Trophoblast cell (in vitro differentiated cells and primary cell): ENCODE results near the gene C16orf74.

Experiments used
- DNase-seq, 2 donors: peaks; one replicate each; pipeline ENCODE4 v3.0.0-alpha.2; 2016
- H2AFZ ChIP-seq: 2 replicates; pipeline ENCODE4 v1.6.1; 2013; ENCODE audit warnings: low read length, moderate library complexity, mild to moderate bottlenecking; ENCODE audit not compliant: insufficient read depth, poor library complexity
- H2AK5ac ChIP-seq: 2 replicates; pipeline ENCODE4 v1.6.1; 2013; ENCODE audit warnings: mild to moderate bottlenecking, low read length
- H2BK120ac ChIP-seq: 2 replicates; pipeline ENCODE4 v1.6.1; 2013; ENCODE audit warnings: low read length, mild to moderate bottlenecking, moderate library complexity; ENCODE audit not compliant: insufficient read depth, poor library complexity
- H2BK12ac ChIP-seq: 2 replicates; pipeline ENCODE4 v1.6.1; 2013; ENCODE audit warnings: mild to moderate bottlenecking, low read length, moderate library complexity
- H2BK5ac ChIP-seq: 2 replicates; pipeline ENCODE4 v1.6.1; 2013; ENCODE audit warnings: low read length, low read depth, moderate library complexity, mild to moderate bottlenecking; ENCODE audit not compliant: poor library complexity
- H3K14ac ChIP-seq: 2 replicates; pipeline ENCODE4 v1.6.1; 2013; ENCODE audit warnings: mild to moderate bottlenecking, low read length
- H3K18ac ChIP-seq: 2 replicates; pipeline ENCODE4 v1.6.1; 2013; ENCODE audit warnings: mild to moderate bottlenecking, low read length
- H3K23ac ChIP-seq: 2 replicates; pipeline ENCODE4 v1.6.1; 2013; ENCODE audit warnings: low read length
- H3K27ac ChIP-seq: 2 replicates; pipeline ENCODE4 v1.5.1; 2013; ENCODE audit warnings: low read depth, mild to moderate bottlenecking, inconsistent platforms, low read length, moderate library complexity
- H3K27me3 ChIP-seq: 2 replicates; pipeline ENCODE4 v1.6.1; 2013; ENCODE audit warnings: inconsistent platforms, mild to moderate bottlenecking, low read length, moderate library complexity; ENCODE audit not compliant: insufficient read depth
- H3K36me3 ChIP-seq, 2 experiments: 1 replicate in 1 of 2; 2 replicates in 1 of 2; pipeline ENCODE4 v1.6.1; 2013; ENCODE audit warnings: low read length in 2 of 2, mild to moderate bottlenecking in 2 of 2, moderate library complexity in 1 of 2; ENCODE audit not compliant: insufficient read depth in 2 of 2, control insufficient read depth in 1 of 2
- H3K4ac ChIP-seq: 2 replicates; pipeline ENCODE4 v1.6.1; 2013; ENCODE audit warnings: low read depth, mild to moderate bottlenecking, low read length, moderate library complexity
- H3K4me1 ChIP-seq, 2 experiments: 1 replicate in 1 of 2; 2 replicates in 1 of 2; pipeline ENCODE4 v1.6.1; 2013; ENCODE audit warnings: low read length in 2 of 2, mild to moderate bottlenecking in 2 of 2, moderate library complexity in 1 of 2; ENCODE audit not compliant: insufficient read depth in 2 of 2, control insufficient read depth in 1 of 2
- H3K4me2 ChIP-seq: 2 replicates; pipeline ENCODE4 v1.6.1; 2013; ENCODE audit warnings: inconsistent platforms, mild to moderate bottlenecking, low read length, moderate library complexity
- H3K4me3 ChIP-seq: 2 replicates; pipeline ENCODE4 v1.5.1; 2013; ENCODE audit warnings: mild to moderate bottlenecking, low read depth, low read length, inconsistent platforms
- H3K79me1 ChIP-seq: one replicate; pipeline ENCODE4 v1.6.1; 2013; ENCODE audit warnings: low read length
- H3K79me2 ChIP-seq: 2 replicates; pipeline ENCODE4 v1.6.1; 2013; ENCODE audit warnings: low read length, mild to moderate bottlenecking; ENCODE audit not compliant: control insufficient read depth, insufficient read depth, poor library complexity
- H3K9ac ChIP-seq: 2 replicates; pipeline ENCODE4 v1.6.1; 2013; ENCODE audit warnings: mild to moderate bottlenecking, low read length
- H3K9me3 ChIP-seq: 2 replicates; pipeline ENCODE4 v1.6.1; 2013; ENCODE audit warnings: low read depth, mild to moderate bottlenecking, control low read depth, inconsistent platforms, low read length; ENCODE audit not compliant: insufficient read depth
- H4K12ac ChIP-seq: 2 replicates; pipeline ENCODE4 v1.6.1; 2013; ENCODE audit warnings: low read depth, mild to moderate bottlenecking, low read length, moderate library complexity
- H4K8ac ChIP-seq: 2 replicates; pipeline ENCODE4 v1.6.1; 2013; ENCODE audit warnings: low read depth, mild to moderate bottlenecking, low read length, moderate library complexity
- H4K91ac ChIP-seq: one replicate; pipeline ENCODE4 v1.6.1; 2013; ENCODE audit warnings: low read depth, mild to moderate bottlenecking, low read length, moderate library complexity
- WGBS: extraction: QIAGEN DNeasy Blood & Tissue Kit; methylation state at CpG from one replicate; pipeline ENCODE4 v1.1.7; 2013; ENCODE audit warnings: missing lambda C conversion rate; ENCODE audit not compliant: insufficient read length, insufficient coverage; ENCODE audit errors: extremely low coverage; 5-methylcytosine and 5-hydroxymethylcytosine counted together

Gene C16orf74

GRCh38 chr16:85670840-85671239 lies 80.1 kb downstream of the C16orf74 start:
- Histone ChIP-seq H3K4me3 (no peak overlapping the region), H2BK120ac (no peak overlapping the region), H2AFZ (no peak overlapping the region), H4K12ac (no peak overlapping the region), H2BK12ac (no peak overlapping the region), H3K79me2 (no peaks in the 10 kb centered on the region), H3K9ac (no peak overlapping the region), H3K4me1 (no peaks in the 10 kb centered on the region), H2BK5ac (no peak overlapping the region), H3K4ac (no peak overlapping the region), H3K27me3 (no peaks in the 10 kb centered on the region), H4K91ac (no peak overlapping the region), H3K23ac (no peak overlapping the region), H3K18ac (no peak overlapping the region), H3K14ac (no peak overlapping the region), H3K27ac (no peak overlapping the region), H3K36me3 (peaks cover 61 to 77% of the 10 kb centered on the region in 2 experiments), H3K79me1 (no peaks in the 10 kb centered on the region), H2AK5ac (no peak overlapping the region), H4K8ac (no peak overlapping the region), H3K9me3 (peaks cover 3% of the 10 kb centered on the region), H3K4me2 (no peak overlapping the region)
- no peak for DNase-seq
- no CpG with 5 or more reads among the region's 14 CpGs for WGBS

DNA sequence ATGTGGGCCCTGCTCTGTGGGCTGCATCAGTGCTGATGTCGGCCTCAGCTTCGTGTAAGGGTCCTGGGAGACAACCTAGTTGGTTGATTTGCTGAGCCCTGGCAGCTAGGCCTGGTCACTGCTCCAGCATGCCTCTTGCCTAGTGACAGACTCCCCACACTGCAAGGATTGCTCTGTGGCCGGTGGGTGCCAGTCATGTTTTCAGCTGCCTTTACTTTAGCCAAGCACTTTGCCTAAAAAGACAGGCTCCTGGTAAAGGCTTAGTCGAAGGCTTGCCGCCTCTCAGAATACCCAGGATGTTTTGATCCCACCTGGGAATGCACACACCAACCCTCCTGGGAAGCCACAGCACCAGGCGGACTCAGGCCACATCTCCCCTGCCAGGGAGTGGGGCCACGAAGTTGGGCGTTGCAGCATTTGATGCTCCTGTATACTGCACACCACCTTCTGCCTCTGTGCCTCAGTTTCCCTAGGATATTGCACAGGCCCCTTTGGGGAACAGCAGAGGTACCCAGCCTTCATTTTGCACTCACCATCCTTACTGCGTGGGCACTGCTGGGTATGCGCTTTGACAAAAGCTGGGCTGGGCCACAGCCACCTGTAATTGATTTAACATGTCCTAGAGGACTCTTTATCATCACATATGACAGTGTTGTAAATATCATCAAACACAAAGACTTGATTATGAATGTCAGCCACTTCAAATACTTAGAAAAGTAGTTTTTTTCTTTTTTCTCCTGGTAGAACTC lies 82.0 kb downstream of the C16orf74 start:
- no peak overlapping the region for H3K27ac ChIP-seq
- no peak overlapping the region for H2BK5ac ChIP-seq
- H2BK120ac ChIP-seq = no peak overlapping the region
- H2AFZ ChIP-seq = no peak overlapping the region
- no peak overlapping the region for H2AK5ac ChIP-seq
- H3K18ac ChIP-seq = no peak overlapping the region
- DNase-seq = no peak
- H3K9me3 ChIP-seq = peaks cover 3% of the 10 kb centered on the region
- H3K4me2 ChIP-seq = no peak overlapping the region
- H4K12ac ChIP-seq = no peak overlapping the region
- H3K4ac ChIP-seq = no peak overlapping the region
- H3K4me3 ChIP-seq = no peak overlapping the region
- H4K8ac ChIP-seq = no peak overlapping the region
- no peak overlapping the region for H2BK12ac ChIP-seq
- no peak overlapping the region for H4K91ac ChIP-seq
- H3K79me1 ChIP-seq = no peaks in the 10 kb centered on the region
- H3K79me2 ChIP-seq = no peaks in the 10 kb centered on the region
- no peaks in the 10 kb centered on the region for H3K27me3 ChIP-seq
- no CpG with 5 or more reads among the region's 10 CpGs for WGBS
- peaks cover 70 to 80% of the 10 kb centered on the region in 2 experiments for H3K36me3 ChIP-seq
- H3K4me1 ChIP-seq = no peaks in the 10 kb centered on the region
- no peak overlapping the region for H3K14ac ChIP-seq
- no peak overlapping the region for H3K23ac ChIP-seq
- H3K9ac ChIP-seq = no peak overlapping the region

DNA sequence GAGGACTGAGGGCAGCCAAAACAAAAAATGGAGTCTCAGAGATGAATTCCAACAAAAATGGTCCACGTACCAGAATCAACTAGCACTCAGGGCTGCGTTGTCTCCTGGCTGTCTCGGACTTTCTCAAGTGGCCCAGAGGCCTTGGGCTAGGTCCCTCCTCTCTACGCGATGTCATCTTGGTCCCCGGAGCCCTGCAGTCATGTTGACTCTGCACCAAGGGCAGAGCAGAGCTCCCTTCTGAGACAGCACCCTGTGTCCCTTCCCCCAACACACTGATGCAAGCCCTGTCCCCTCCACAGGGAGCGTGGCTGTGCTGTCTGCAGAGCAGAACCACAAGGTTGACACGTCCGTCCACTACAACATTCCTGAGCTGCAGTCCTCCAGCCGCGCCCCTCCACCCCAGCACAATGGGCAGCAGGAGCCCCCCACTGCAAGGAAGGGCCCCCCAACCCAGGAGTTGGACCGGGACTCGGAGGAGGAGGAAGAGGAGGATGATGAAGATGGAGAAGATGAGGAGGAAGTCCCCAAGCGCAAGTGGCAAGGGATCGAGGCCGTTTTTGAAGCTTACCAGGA lies 83.0 kb downstream of the C16orf74 start:
- H4K12ac ChIP-seq = no peak overlapping the region
- WGBS = no CpG with 5 or more reads among the region's 16 CpGs
- H3K18ac ChIP-seq = no peak overlapping the region

GRCh38 chr16:85667261-85667660 lies 83.6 kb downstream of the C16orf74 start:
- no peak overlapping the region for H2AFZ ChIP-seq
- H3K9me3 ChIP-seq = peaks cover 3% of the 10 kb centered on the region
- H3K4me3 ChIP-seq = no peak overlapping the region
- no peak for DNase-seq
- H4K8ac ChIP-seq = no peak overlapping the region
- no peak overlapping the region for H3K9ac ChIP-seq
- H3K18ac ChIP-seq = no peak overlapping the region
- H3K14ac ChIP-seq = no peak overlapping the region
- no peak overlapping the region for H2BK120ac ChIP-seq
- no peaks in the 10 kb centered on the region for H3K79me2 ChIP-seq
- no peak overlapping the region for H3K27ac ChIP-seq
- peaks cover 80 to 86% of the 10 kb centered on the region in 2 experiments for H3K36me3 ChIP-seq
- no peak overlapping the region for H4K12ac ChIP-seq
- WGBS = no CpG with 5 or more reads among the region's 9 CpGs
- no peak overlapping the region for H4K91ac ChIP-seq
- no peaks in the 10 kb centered on the region for H3K4me1 ChIP-seq
- H2BK12ac ChIP-seq = no peak overlapping the region
- H2AK5ac ChIP-seq = no peak overlapping the region
- H3K23ac ChIP-seq = no peak overlapping the region
- H3K4ac ChIP-seq = no peak overlapping the region
- no peaks in the 10 kb centered on the region for H3K27me3 ChIP-seq
- H3K79me1 ChIP-seq = no peaks in the 10 kb centered on the region
- H3K4me2 ChIP-seq = no peak overlapping the region
- H2BK5ac ChIP-seq = no peak overlapping the region

More for the DNA sequence above, 83.0 kb downstream of the C16orf74 start:
- Histone ChIP-seq H3K4me2 (no peak overlapping the region), H3K4me3 (no peak overlapping the region), H3K79me1 (no peaks in the 10 kb centered on the region), H3K4ac (no peak overlapping the region), H3K79me2 (no peaks in the 10 kb centered on the region), H2AK5ac (no peak overlapping the region), H4K91ac (no peak overlapping the region), H3K23ac (no peak overlapping the region), H3K27me3 (no peaks in the 10 kb centered on the region), H2AFZ (no peak overlapping the region), H3K9me3 (peaks cover 3% of the 10 kb centered on the region), H2BK5ac (no peak overlapping the region), H3K27ac (no peak overlapping the region), H3K14ac (no peak overlapping the region), H3K36me3 (peaks cover 76 to 85% of the 10 kb centered on the region in 2 experiments), H2BK12ac (no peak overlapping the region), H3K4me1 (no peaks in the 10 kb centered on the region), H2BK120ac (no peak overlapping the region), H4K8ac (no peak overlapping the region), H3K9ac (no peak overlapping the region)
- no peak for DNase-seq
